HG03064 (cell line): ENCODE data around the gene NPPC.
"Not testable (repeated sequence)": the region's sequence is repeated elsewhere in the genome, so short reads cannot be mapped to it uniquely, and the experiment has no call there.

Experiments
- ATAC-seq: cut with Tn5 transposase; IDR thresholded peaks from one replicate; pipeline ENCODE4 v1.9.1; 2021; ENCODE audit warnings: low read depth; ENCODE audit not compliant: unreplicated experiment

The NPPC gene

DNA sequence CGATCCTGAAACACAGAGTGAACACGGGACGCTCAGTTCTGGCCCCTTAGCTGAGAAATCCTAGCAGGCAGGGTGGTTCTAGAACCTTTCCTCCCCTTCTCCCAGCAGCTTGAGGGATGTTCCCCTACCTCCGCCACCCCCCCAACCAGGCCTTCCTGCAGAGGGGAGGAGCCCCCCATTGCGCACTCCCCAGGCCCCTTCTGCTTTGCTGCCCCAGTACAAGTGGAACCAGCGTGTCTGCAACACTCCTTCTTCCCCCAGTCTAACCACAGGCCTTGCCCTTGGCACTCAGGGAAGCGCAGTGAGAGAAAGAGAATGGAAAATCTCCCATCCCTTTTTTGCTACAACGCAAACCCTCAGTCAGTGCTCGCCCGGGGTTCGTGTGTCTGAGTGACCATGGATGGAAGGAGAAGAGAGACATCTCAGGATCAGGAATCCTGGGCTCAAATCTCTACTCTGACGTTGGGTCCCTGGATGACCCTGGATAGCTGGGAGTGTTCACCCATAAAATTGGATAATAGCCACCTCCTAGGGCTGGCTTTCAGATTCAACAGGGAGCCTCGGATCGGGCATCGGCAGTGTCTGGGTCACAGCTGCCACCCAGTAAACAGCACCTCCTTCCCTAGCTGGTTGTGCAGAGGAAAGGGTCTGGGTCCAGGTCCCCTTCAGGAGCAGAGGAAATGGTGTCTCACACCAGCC lies 3.7 kb downstream of the NPPC start:
- ATAC-seq = no peak

DNA sequence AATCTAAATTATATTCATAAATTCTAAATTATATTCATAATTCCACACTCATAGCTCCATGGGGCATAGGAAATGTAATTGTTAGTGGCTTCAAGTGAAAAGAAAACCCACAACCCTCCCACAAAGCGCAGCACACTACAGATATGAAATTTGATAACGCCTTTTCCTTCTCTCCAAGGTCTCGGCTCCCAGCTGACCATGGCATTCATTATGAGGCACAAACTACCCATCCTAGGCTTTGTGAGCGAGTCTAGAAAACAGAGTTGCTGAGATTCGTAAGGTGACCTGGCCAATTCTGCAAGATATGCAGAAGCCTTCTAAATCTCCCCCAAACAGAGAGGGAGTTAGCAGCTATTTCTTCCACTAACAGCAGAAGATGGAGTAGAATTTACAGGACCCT lies 5.4 kb downstream of the NPPC start:
- no peak for ATAC-seq

DNA sequence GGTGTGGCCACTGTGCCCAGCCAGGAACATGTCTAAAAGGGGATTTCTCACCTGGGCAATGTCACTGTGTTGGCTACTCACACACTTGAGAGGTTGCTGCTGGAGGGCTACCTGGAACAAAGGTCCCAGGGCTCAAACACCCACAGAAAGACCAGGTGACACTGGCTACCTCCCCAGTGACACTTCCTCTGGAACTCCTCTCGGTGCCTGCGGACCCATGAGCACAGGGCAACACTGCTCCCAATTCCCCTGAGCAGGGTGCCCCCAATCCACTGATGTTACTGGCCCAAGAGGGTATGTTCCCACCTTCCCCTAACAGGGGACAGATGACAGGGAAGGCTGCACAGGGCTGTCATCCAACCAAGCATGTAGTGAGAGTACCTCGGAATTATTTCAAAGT lies 5.8 kb downstream of the NPPC start:
- no peak for ATAC-seq

DNA sequence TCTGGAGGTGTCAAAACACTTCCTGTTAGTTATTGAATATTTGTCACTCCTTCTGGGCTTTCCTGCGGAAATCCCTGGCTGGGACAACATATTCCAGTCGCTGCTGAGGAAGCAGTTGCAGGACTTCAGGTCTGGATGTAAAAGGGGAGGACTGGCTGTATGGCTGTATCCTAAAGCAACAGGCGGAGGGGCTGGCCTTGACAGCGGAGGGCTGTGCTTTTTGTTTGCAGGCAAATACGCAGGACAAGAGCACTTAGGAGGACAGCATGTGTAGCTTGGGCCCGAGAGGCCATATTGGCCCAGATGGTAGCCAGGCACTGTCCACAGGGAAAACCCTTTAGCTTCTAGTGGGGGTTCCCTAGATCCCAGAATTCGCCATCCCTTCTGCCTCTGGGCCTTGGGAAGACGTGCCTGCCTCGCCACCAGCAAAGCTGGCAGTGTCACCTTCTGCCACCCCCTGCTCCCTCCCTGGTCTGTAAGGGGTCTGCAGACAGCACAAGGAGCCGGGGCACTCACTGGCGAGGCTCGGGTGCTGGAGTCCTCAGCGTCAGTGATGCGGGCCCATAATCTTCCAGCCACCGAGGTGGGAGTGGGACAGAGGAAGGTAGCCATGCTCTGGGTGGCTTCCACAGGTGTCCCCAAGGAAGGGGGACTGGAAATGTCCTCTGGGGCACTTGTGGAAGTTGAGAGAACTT lies 6.7 kb downstream of the NPPC start:
- ATAC-seq = no peak

DNA sequence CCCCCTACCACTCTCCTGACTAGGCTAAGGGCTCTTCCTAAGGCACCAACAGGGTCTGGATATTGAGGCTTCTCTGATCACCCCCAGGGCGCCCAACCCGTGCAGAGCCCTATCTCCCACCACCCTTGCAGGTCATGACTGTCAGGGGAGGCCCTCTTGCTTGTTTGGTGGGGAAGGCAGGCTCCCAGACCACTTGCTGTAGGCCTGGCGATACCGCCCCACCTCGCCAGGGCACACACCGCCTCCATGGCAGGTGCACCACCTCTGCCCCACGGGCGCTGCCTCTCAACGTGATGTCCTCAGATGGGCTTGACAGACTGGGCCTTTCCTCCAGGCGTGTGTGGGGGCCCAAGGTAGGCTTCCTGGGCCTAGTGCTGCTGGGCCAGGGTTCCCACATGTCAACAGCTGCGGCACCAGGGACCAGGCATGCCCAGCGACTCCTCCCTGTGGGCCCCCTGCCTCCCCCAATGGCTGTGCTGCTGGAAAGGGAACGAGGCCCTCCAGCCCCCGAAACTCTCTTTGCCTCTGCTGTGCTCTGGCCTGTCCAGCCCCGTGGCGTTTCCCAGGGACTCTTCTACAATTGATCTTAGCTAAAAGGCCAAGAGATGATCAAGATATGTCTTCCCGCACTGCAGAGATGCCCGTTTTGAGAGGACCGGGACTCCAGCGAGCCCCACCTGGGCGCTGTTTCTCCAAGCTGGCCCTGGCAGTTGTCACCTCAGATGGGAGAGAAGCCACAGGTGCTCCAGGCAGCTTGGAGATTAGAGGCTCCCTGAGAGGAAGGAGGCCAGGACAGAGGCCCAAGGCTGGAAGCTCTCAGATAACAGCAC lies 7.5 kb downstream of the NPPC start:
- ATAC-seq = no peak

DNA sequence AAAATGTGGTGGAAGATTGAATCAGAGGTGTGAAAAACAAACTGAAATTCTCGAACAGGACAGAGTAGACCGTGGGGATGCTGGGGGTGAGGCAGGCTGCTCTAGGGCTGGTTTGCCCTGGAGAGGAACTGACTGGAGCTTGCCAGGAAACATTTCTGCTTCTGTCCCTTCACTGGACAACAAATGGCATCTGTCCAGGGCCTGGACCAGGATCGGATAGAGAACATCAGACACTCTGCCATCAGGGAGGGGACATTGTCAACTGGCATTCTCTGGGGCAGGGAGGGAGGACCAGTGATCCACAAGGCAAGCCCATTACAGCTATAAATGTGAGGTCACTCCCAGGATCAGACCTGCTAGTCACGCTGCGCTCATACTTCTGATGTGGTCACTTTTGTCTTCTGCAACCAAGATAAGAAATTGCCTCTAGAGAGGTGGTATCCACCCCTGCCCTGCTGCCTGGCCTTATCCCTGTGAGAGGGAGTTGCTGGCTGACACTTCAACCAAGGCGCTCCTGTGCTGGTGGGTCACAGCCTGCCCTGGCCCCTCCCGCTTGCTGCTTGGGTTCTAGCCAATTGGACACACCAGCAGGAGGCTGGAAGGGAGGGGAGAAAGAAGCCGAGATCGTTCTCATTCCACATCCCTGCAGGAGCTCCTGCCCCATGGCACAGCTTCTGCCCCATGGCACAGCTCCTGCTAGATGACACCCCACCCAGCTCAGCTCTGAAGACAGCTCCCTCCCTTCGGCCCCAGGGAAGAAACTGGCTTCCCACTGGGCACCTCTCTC lies 8.7 kb downstream of the NPPC start:
- no peak for ATAC-seq

DNA sequence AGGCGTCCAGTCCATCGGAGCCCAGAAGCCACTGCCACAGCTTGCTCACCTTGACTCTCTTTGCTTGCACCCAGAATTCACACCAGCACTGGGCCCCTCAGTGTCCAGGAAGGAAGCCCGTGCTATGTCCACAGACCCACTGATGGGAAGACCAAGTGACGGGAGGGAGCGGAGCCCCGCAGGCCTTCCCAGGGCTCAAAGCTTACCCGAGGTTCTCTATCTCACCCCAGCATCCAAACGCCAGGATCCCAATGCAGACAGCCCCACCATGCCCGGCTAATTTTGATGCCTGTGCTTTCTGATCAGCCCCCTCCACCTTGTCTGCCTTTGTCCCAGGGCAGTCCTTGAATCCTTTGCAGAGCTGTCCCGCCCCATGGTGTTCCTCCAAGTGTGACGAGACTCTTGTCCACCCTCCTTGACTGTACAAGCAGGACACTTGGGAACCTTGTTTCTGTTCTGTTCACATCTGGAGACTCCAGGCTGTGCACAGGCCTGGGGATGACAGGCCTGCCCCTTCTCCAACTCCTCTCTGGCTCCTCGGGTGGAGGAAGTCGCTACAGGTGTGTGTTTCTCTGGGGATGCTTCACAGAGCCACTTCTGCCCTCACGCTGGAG lies 12.0 kb downstream of the NPPC start:
- no peak for ATAC-seq

DNA sequence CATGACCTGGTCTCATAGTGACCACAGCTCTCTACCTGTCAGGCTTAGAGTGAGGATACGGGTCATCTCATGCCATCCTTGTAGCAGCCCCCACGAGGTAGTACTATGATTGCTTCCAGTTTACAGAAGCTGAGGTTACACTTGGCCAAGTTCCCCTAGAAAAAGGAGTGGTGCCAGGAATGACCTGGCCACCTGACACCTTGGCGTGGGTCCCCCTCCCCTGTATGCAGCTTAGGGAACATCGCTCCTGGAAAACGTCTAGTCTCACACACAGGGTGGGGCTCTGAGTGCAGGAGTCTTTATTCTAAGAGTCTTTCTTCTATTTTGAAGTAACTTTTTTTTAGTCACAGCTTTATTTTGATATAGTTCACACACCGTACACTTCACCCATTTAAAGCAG lies 14.8 kb downstream of the NPPC start:
- ATAC-seq = no peak

DNA sequence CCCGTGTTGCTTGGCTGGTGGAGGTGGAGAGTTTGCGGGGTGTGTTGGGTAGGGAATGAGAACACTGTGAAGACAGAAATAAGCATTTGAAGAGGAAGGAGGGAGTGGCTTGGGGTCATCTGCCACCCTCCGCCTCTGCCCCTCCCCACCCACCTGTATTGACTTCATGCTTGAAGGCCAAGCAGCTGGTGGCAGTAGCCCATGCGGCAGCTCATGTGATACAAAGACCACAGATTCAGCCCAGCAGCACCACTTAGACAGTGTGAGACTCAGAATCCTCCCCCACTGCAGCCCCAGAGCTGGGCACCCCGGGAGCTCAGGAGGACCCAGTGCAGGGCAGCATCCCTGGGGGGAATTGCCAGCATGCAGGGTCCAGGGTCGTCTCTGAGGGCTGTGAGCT lies 15.4 kb downstream of the NPPC start:
- ATAC-seq = no peak

DNA sequence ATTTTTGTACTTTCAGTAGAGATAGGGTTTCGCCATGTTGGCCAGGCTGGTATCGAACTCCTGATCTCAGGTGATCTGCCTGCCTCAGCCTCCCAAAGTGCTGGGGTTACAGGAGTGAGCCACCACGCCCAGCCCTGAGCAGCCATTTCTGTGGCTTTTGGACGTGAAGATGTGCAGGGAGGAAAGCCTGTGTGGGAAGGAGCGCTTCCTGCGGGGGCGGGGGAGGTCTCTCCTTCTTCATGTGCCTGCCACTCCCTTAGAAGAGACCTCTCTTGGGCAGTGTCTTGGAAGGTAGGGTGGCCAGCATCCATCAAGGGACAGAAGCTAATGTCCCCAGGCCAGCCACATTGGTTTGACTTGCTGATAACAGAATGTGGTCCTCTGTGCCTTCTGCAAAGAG lies 16.0 kb downstream of the NPPC start:
- not testable (repeated sequence) for ATAC-seq

DNA sequence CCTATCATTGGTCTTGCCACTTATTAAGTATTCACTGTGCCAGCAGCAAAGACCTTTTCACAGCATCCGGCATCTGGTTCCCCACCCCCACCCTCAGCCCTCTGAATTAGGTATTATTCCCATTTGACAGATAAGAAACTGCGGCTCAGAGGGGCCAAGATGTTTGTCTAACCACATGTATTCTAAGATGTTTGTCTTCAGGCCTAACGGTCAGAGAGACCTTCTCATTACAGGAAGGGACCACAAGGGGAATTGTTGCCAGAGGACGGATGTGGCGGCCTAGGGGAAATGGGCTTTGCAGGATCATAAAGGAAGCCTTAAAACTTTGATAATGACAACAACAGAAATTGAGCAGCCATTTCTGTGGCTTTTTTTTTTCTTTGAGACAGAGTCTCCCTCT lies 16.6 kb downstream of the NPPC start:
- ATAC-seq = no peak

DNA sequence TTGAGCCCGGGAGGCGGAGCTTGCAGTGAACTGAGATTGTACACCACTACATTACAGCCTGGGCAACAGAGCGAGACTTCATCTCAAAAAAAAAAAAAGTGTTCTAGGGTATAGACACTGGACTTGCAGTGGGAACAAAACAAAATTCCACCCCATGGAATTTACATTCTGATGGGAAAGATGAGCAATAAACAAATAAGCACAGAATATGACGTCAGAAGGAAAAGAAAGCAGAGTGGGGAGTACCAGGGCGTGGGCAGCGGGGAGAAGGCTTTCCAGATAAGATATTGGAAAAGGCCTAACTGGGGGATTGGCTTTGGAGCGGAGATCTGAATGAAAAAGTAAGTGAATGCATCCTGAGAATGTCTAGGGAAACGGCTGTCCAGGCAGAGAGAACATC lies 17.6 kb downstream of the NPPC start:
- ATAC-seq = no peak

DNA sequence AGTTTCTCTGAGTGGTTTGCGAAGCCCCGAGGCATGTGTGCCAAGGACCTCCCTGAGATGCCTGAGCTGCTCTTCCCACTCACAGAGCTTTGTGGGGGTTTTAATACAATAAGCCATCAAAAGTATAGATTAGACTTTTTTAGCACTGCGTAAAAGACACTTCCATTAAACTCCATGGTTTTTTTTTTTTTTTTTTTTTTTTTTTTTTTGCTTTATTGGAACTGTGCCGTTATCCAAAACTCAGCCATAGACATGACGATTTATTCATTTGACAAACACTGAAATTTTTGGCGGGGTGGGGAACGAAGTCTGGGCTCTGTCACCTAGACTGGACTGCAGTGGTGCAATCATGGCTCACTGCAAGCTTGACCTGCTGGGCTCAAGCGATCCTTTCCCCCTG lies 18.4 kb downstream of the NPPC start:
- ATAC-seq = no peak

DNA sequence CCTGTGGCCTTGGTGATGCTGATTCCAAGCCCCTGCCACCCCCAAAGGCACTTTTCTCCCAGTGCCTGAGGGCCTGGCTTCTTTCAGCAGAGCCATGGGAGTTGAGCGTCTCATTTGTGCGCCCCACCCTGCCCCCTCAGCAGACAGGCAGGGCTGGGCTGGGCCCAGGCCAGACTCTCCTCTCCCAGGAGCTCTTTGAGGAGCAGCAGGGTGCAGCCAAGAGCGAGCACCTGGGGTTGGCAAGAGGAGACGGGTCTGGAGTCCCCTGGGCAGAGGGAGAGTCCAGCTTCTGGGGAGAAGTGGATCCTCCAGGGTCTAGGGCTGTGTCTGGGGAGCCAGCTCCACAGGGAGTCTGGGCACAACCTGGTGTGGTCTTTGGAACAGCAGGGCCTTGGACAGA lies 21.2 kb downstream of the NPPC start:
- no peak for ATAC-seq

DNA sequence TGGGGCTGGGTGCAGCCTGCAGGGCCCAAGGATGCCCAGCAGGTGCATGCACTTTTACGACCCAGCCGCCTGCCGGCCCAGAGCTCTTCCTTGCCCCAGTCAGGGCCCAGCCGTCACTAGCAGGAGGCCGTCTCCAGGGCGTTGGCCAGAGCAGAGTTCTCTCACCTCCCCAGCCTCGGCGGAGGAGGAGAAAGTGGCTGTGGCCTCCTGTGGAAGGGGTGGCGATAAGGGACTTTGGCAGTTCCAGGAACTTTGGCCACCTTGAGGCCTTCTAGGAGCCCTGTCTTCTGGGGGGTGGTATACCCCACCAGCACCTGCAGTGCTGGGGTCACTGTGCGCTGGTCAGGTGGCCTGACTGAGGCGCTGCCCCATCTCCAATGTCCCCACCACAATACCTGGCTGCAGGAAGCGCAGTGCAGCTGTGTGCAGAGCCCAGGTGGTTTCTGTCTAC lies 22.0 kb downstream of the NPPC start:
- ATAC-seq = no peak

DNA sequence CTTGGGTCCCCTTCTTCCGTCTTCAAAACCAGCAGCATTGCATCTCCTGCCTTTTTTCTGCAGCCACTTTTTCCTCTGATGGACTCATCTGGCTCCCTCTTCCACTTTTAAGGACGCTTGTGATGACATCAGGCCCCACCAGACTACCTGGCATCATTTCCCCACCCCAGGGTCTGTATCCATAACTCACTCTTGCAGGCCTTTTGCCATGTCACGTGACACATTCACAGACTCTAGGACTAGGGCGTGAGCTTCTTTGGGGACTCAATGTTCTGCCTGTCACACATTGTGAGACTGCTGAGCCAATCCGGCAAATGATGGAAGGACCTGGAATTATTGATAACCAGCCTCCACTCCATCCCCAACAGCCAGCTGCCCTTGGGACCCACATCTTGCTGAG lies 23.6 kb downstream of the NPPC start:
- ATAC-seq = no peak

DNA sequence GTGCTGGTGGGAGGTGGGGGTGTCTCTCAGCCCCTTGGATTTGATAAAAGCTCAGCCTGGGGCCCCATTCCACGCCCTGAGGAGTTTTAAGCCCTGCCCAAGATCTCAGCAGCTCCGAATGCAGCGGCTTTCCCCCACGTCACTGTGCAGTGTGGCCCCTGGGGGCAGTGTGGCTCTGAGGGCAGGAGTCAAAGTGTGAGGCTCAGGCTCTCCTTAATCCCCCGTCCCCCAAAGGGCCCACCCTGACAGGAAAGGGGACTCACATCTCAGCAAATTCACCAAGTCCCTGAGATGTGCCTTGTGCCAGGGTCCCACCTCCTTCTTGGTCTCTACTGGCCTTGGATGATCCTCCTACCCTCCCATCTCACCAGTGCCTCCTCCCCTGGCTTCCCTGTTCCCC lies 25.2 kb downstream of the NPPC start:
- no peak for ATAC-seq

DNA sequence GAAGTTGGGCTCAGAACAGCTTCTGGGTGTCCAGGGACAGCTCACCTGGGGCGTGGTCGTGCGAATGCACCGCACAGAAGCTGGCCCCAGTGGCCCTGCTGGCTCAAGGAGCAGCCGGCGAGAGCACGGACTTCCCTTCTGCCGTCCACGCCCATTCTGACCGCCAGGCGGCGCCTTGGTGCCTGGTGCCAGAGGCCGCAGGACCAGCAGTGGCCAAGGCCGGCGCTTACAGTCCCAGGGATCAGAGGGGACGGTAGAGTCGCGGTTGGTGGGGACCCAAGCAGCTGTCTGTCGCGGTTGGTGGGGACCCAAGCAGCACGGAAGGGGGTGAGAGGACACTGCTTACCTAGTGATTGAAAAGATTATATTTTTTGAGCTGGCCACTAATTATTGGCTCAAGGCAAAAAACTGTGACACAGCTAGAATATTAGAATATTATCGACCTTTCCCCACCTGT lies 25.7 kb downstream of the NPPC start:
- ATAC-seq = no peak

DNA sequence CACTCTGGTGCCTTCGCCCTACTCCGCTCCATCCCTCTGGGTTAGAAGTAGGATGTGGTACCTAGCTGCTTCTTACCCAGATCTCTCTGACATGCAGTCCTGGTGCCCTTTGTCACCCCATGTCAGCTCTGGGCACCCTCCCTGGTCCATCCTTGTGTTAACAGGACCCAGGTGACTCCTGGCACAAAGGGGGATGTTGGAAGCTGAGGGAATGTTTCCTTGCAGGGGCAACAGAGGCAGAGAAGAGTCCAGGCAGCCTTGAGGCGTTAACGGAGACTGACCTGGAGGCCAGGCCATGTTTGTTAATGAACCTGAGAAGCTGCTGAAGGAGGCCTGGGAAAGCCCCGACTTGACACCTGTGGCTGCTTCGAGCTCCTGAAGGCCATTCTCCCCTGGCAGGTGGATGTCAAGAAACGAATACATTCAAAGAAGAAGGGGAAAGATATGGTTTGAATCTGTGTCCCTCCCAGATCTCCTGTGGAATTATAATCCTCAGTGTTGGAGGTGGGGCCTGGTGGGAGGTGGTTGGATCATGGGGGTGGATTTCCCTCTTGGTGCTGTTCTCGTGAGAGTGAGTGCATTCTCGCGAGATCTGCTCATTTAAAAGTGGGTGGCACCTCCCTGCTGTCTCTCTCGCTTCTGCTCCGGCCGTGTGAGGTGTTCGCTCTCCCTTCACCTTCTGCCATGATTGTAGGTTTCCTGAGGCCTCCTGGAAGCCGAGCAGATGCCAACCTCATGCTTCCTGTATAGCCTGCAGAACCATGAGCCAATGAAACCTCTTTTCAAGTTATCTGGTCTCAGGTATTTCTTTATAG lies 31.4 kb downstream of the NPPC start:
- ATAC-seq = no peak
